ENCODE measurements around the gene UNC5B.

Gene UNC5B

GRCh38 chr10:71212318-71213126, at the start of gene UNC5B:
Gene UNC5B (plus strand): TSS chr10:71212570. CDS start chr10:71212986, 416 bp downstream.
- DNase-seq (ENCODE audit: low read depth in 4 of 4, low spot score in 1 of 4): peak; percentile 29 to 66 (median 50)

GRCh38 chr10:71173466-71173865, 38.9 kb upstream of the UNC5B start:
- no peak for DNase-seq (ENCODE audit: low read depth in 4 of 4, low spot score in 1 of 4)

- no peak for DNase-seq (ENCODE audit: low read depth in 4 of 4, low spot score in 1 of 4)
Measured at GRCh38 chr10:71176661-71177060, 35.7 kb upstream of the UNC5B start.

DNA sequence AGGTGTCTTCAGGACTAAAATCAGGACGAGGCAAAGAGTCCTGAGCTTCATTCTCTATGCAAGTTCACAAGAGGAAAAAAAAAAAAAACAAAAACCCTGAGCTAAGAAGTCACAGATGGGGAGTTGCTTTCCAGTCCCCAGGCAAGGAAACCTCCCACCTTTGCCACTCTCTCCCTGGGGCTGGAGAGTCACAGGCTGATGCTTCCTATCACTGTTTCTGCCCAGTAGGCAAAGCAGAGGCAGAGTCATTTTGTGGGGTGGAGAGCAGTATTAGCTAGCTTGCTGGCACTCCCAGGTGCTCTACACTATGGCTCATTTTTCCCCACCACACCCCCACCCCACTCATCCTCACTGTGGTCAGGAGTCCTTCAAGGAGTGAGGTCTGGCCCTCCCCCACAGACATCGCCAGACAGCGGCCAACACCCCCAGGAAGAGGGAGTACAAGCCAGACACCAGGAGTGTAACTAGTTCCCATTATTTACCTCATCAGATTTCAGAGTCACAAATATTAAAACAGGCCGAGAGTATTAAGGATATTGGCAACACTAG, 34.6 kb upstream of the UNC5B start:
- DNase-seq (ENCODE audit: low read depth in 4 of 4, low spot score in 1 of 4): no peak

- DNase-seq (ENCODE audit: low read depth in 4 of 4, low spot score in 1 of 4): no peak
Measured at GRCh38 chr10:71178880-71179279, 33.5 kb upstream of the UNC5B start.

GRCh38 chr10:71179382-71179781, 33.0 kb upstream of the UNC5B start:
- no peak for DNase-seq (ENCODE audit: low read depth in 4 of 4, low spot score in 1 of 4)

DNA sequence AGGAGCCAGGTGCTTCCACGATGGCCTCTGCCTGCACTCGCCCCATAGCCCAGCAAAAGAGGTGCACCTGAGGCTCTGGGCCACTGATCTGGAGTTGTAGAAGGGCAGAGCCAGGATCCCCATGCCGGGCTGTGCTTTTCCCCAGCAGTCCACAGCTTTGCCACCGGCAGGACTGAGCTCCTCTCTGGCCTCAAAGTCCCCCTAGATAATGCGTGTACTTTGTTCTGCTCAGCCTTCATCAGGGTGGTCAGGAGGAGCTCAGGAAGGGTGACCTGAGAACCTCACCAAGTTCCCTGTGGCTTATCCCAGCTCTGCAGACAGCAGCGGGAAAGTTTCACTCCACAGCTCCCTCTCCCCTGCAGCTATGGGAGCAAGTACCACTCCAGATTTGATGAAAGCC, 27.9 kb upstream of the UNC5B start:
- DNase-seq (ENCODE audit: low read depth in 4 of 4, low spot score in 1 of 4): no peak

DNA sequence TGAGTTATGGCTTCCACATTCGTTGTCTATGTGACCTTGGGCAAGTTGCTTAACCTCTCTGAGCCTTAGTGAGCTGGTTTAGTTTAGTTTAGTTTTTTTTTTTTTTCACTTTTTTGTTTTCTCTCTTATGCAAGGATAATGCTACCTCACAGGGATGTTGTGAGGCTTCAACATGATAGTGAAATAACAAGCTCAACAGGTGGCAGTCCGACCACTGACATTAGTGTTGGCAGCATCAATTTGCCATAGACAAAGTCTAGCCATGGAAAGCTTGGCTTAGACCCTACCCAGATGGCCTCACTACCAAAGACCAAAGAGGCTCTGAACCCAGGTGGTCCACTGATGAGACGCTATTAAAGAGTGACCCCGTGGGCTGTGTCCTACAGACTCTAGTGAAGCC, 27.2 kb upstream of the UNC5B start:
- no peak for DNase-seq (ENCODE audit: low read depth in 4 of 4, low spot score in 1 of 4)

DNA sequence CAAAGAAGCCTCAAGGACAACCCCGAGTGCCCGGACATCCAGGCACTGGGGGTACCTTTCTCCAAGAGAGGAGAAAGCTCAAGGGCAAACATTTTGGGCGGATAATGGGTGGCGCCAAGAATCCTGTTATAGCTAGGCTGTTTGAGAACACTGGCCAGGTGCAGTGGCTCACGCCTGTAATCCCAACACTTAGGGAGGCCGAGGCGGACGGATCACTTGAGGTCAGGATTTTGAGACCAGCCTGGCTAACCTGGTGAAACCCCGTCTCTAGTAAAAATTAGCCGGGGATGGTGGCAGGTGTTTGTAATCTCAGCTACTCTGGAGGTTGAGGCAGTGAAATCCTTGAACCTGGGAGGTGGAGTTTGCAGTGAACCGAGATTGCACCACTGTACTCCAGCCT, 25.2 kb upstream of the UNC5B start:
- no peak for DNase-seq (ENCODE audit: low read depth in 4 of 4, low spot score in 1 of 4)

DNA sequence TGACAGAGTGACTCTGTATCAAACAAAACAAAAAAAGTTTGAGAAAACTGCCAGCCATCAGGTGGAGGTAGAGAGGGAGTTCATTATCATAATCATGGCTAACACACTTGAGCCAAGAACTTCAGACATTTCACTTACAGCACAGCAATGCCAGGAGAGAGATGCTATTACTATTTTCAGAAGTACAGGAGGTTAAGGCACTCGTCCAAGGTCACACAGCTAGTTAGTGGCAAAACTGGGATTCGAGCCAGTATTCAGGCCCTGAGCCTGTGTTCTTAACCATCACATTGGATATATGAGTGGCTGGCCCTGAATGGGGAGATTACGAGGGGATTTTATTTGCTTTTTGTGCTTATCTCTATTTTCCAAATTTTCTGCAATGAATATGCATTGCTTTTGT, 24.8 kb upstream of the UNC5B start:
- no peak for DNase-seq (ENCODE audit: low read depth in 4 of 4, low spot score in 1 of 4)

- DNase-seq (ENCODE audit: low read depth in 4 of 4, low spot score in 1 of 4): no peak
Measured at GRCh38 chr10:71188201-71188600, 24.2 kb upstream of the UNC5B start.

GRCh38 chr10:71191019-71191418, 21.4 kb upstream of the UNC5B start:
- no peak for DNase-seq (ENCODE audit: low read depth in 4 of 4, low spot score in 1 of 4)

DNA sequence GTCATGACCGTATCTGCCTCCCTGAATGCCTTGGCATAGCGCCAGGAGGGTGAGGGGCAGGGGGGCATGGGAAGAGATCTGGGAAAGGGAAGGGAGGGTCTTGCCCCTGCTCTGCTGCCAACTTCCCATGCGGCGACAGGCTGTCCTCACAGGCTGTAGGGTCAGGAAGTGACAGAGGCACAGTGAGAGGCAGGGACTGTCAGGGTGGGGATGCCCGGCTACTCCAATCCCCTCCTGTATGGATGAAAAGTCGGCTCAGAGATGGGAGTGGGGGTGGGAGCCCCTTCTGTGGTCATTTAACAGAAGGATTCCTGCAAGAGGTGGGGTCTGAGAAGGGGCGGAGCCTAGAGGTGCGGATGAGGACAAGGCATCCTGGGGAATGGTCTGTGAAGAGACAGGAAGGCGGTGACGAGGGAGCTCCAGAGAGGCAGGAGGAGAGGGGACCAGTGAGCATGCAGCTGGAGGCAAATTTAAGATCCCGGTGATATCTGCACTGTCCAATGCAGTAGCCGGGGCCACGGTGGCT, 20.8 kb upstream of the UNC5B start:
- no peak for DNase-seq (ENCODE audit: low read depth in 4 of 4, low spot score in 1 of 4)

GRCh38 chr10:71193516-71193915, 18.9 kb upstream of the UNC5B start:
- no peak for DNase-seq (ENCODE audit: low read depth in 4 of 4, low spot score in 1 of 4)

GRCh38 chr10:71197955-71198354, 14.4 kb upstream of the UNC5B start:
- DNase-seq (ENCODE audit: low read depth in 4 of 4, low spot score in 1 of 4): no peak

DNA sequence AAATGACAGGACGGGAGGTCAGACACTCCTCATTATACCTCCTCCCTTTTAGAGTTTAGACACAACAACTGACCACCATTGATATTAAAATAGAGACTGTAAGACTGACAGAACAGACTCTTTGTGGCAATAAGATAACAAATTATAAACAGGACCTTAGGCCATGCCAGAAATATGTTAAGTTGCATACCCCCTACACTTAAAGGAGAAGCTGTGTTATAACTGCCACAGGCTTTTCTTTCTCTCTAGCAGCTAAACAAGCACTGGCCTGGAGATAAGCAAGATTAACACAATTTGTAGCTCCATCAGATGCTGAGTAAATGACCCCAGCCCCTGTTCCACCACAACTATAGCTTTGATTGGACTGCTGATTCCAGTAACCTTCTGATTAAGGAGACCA, 10.5 kb upstream of the UNC5B start:
- no peak for DNase-seq (ENCODE audit: low read depth in 4 of 4, low spot score in 1 of 4)

DNA sequence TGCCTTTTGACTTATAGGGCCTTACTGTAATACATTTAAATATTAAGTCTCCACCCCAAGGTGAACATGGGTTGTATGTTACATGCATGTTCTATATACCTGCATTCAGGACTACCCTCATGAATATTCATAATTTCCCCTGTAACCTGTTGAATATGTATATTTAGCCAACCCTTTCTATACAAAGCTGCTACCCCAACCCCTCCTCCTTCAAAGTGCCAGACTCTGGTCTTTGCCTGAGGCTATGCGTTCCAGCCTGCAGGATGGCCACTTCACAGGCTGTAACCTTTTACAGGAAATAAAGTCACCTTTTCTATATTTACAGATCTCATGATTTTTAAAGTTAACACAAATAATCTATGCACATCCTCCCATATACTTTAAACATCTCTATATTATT, 10.1 kb upstream of the UNC5B start:
- no peak for DNase-seq (ENCODE audit: low read depth in 4 of 4, low spot score in 1 of 4)

DNA sequence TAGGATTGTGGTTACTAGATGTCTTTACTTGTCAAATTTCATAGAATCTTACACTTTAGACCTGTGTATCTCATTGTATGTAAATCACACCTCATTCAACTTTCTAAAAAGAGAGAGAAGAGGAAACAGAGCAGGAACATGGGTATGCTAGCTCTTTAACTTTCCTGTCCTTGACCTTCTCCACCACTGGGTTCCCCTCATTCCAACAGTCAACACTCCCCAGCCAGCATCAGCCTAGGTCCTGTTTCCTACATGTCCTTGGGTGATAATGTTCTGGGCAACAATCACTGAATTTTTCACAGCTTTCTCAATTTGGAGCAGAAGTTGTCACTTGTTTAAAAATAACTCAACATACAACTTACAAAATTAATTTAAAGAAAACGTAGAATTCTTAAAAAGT, 9.2 kb upstream of the UNC5B start:
- no peak for DNase-seq (ENCODE audit: low read depth in 4 of 4, low spot score in 1 of 4)

DNA sequence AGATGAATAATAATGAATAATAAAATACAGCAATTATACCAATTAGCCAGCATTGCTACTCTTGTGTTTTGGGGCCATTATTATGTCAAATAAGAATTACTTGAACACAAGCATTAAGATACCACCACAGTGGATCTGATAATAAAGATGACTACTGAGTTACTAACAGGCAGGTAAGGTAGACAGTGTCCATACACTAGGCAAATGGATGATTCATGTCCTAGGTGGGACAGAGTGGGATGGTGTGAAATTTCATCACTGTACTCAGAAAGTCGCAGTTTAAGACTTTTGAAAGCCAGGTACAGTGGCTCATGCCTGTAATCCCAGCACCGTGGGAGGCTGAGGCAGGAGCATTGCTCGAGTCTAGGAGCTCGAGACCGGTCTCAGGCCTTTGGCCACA, 8.7 kb upstream of the UNC5B start:
- DNase-seq (ENCODE audit: low read depth in 4 of 4, low spot score in 1 of 4): no peak

GRCh38 chr10:71204746-71205145, 7.6 kb upstream of the UNC5B start:
- DNase-seq (ENCODE audit: low read depth in 4 of 4, low spot score in 1 of 4): no peak

- no peak for DNase-seq (ENCODE audit: low read depth in 4 of 4, low spot score in 1 of 4)
Measured at GRCh38 chr10:71205468-71205867, 6.9 kb upstream of the UNC5B start.

DNA sequence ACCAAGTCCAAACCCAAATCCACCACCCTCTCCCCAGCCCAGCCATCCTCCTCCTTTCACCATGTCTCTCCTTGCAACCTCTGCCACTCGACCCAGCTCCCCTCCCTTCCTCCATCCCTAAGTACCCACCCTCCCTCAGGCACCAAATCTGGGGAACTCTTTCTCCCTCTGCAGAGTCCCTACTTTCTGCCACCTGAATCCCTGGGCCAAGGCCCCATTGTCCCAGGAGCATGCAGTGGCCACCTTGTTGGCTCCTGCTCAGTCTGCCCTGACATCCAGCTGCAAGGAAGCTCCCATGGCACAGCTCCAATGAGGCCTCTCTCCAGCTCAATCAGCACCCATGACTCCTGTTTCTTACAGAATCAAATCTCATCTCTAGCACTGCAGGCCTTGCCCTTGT, 5.5 kb upstream of the UNC5B start:
- no peak for DNase-seq (ENCODE audit: low read depth in 4 of 4, low spot score in 1 of 4)

DNA sequence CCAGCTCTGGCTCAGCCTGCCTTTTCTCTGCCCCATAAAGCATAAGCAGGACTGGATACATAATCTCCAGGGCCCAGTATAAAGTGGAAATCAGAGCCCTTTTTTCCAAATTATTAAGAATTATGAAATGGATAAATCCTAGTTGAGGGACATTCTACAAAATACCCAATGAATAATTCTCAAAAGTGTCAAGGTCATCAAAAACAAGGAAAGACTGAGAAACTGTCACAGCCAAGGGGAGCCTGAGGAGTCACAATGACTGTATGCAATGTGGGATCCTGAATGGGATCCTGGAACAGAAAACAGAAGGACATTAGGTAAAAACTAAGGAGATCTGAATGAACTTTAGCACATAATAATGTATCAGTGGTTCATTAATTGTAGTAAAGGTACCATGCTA, 4.8 kb upstream of the UNC5B start:
- DNase-seq (ENCODE audit: low read depth in 4 of 4, low spot score in 1 of 4): no peak
